H9 (cell line): Measurements from ENCODE around the gene DHCR24. TPM values are rescaled to one million over a fixed set of nuclear protein-coding genes. Genes with fewer than 3 reads are reported as not detected.

Experiments
- DNase-seq: peaks from one replicate; pipeline ENCODE4 v3.0.0-alpha.2; 2017
- H2AFZ ChIP-seq: one replicate; pipeline ENCODE4 v1.6.1; 2013; ENCODE audit warnings: mild to moderate bottlenecking, low read length, control low read depth, moderate library complexity
- H2AK5ac ChIP-seq: 2 replicates; pipeline ENCODE4 v1.6.1; 2013; ENCODE audit warnings: low read length, control low read depth, mixed read lengths; ENCODE audit not compliant: insufficient read length
- H2BK120ac ChIP-seq: one replicate; pipeline ENCODE4 v1.6.1; 2013; ENCODE audit warnings: low read depth, mild to moderate bottlenecking, low read length, control low read depth, inconsistent platforms; ENCODE audit not compliant: poor library complexity, severe bottlenecking
- H2BK12ac ChIP-seq: 2 replicates; pipeline ENCODE4 v1.6.1; 2013; ENCODE audit warnings: low read length, control low read depth, mixed read lengths, low read depth; ENCODE audit not compliant: insufficient read length
- H2BK15ac ChIP-seq: 2 replicates; pipeline ENCODE4 v1.6.1; 2013; ENCODE audit warnings: low read depth, low read length, control low read depth
- H2BK20ac ChIP-seq: one replicate; pipeline ENCODE4 v1.6.1; 2013; ENCODE audit warnings: low read depth, mild to moderate bottlenecking, low read length, control low read depth, inconsistent platforms; ENCODE audit not compliant: poor library complexity, severe bottlenecking
- H2BK5ac ChIP-seq: 2 replicates; pipeline ENCODE4 v1.6.1; 2013; ENCODE audit warnings: low read length, control low read depth, mixed read lengths; ENCODE audit not compliant: insufficient read length
- H3K14ac ChIP-seq: 2 replicates; pipeline ENCODE4 v1.6.1; 2013; ENCODE audit warnings: low read length, control low read depth; ENCODE audit not compliant: insufficient read depth
- H3K18ac ChIP-seq: 2 replicates; pipeline ENCODE4 v1.6.1; 2013; ENCODE audit warnings: low read depth, mild to moderate bottlenecking, mixed read lengths, low read length, control low read depth; ENCODE audit not compliant: insufficient read length
- H3K23ac ChIP-seq: 2 replicates; pipeline ENCODE4 v1.6.1; 2013; ENCODE audit warnings: low read length, control low read depth, mixed read lengths, low read depth; ENCODE audit not compliant: insufficient read length
- H3K23me2 ChIP-seq: 2 replicates; pipeline ENCODE4 v1.6.1; 2013; ENCODE audit warnings: low read depth, mild to moderate bottlenecking, mixed read lengths, low read length, control low read depth; ENCODE audit not compliant: insufficient read length, poor library complexity, severe bottlenecking
- H3K27ac ChIP-seq: 2 replicates; pipeline ENCODE4 v1.5.1; 2013; ENCODE audit warnings: low read length, control low read depth, mixed read lengths, low read depth; ENCODE audit not compliant: insufficient read length
- H3K27me3 ChIP-seq: 2 replicates; pipeline ENCODE4 v1.6.1; 2013; ENCODE audit warnings: low read length, control low read depth, inconsistent platforms; ENCODE audit not compliant: insufficient read depth
- H3K4ac ChIP-seq: 2 replicates; pipeline ENCODE4 v1.6.1; 2013; ENCODE audit warnings: low read depth, mild to moderate bottlenecking, control low read depth, inconsistent platforms, low read length, moderate library complexity
- H3K4me1 ChIP-seq: 2 replicates; pipeline ENCODE4 v1.6.1; 2013; ENCODE audit warnings: low read length, control low read depth, inconsistent platforms; ENCODE audit not compliant: insufficient read depth
- H3K4me2 ChIP-seq: 2 replicates; pipeline ENCODE4 v1.6.1; 2013; ENCODE audit warnings: low read length, control low read depth, mixed read lengths; ENCODE audit not compliant: insufficient read length, insufficient read depth
- H3K56ac ChIP-seq: 2 replicates; pipeline ENCODE4 v1.6.1; 2013; ENCODE audit warnings: low read depth, mild to moderate bottlenecking, mixed read lengths, low read length, control low read depth; ENCODE audit not compliant: insufficient read length
- H3K79me1 ChIP-seq: 2 replicates; pipeline ENCODE4 v1.6.1; 2013; ENCODE audit warnings: low read depth, mild to moderate bottlenecking, moderate library complexity, low read length, control low read depth, inconsistent platforms; ENCODE audit not compliant: insufficient read depth, poor library complexity, severe bottlenecking
- H3K79me2 ChIP-seq: 2 replicates; pipeline ENCODE4 v1.6.1; 2013; ENCODE audit warnings: low read length, control low read depth, inconsistent platforms; ENCODE audit not compliant: insufficient read depth
- H3K9ac ChIP-seq: 2 replicates; pipeline ENCODE4 v1.6.1; 2013; ENCODE audit warnings: low read length, control low read depth, mixed read lengths; ENCODE audit not compliant: insufficient read length; ENCODE audit errors: extremely low read depth
- H3K9me3 ChIP-seq: one replicate; pipeline ENCODE4 v1.6.1; 2013; ENCODE audit warnings: low read depth, low read length, inconsistent platforms; ENCODE audit not compliant: control insufficient read depth
- H3T11ph ChIP-seq: one replicate; pipeline ENCODE4 v1.6.1; 2013; ENCODE audit warnings: mild to moderate bottlenecking, low read length, control low read depth, inconsistent platforms
- H4K20me1 ChIP-seq: one replicate; pipeline ENCODE4 v1.6.1; 2013; ENCODE audit not compliant: control insufficient read depth, insufficient read length, insufficient read depth
- H4K5ac ChIP-seq: 2 replicates; pipeline ENCODE4 v1.6.1; 2013; ENCODE audit warnings: low read depth, mild to moderate bottlenecking, mixed read lengths, low read length, control low read depth; ENCODE audit not compliant: insufficient read length
- H4K8ac ChIP-seq: replicated peaks from 2 replicates; pipeline ENCODE4 v1.6.1; 2013; ENCODE audit warnings: low read length, control low read depth, mixed read lengths, low read depth; ENCODE audit not compliant: insufficient read length
- H4K91ac ChIP-seq: 2 replicates; pipeline ENCODE4 v1.6.1; 2013; ENCODE audit warnings: low read depth, mild to moderate bottlenecking, moderate library complexity, mixed read lengths, low read length, control low read depth; ENCODE audit not compliant: insufficient read length
- H3K27ac Mint-ChIP-seq, 3 experiments: 2 replicates in 2 of 3; 3 replicates in 1 of 3; pipeline ENCODE4 v1.8.0; 2020 to 2021; ENCODE audit warnings: mixed read lengths in 3 of 3, mild to moderate bottlenecking in 1 of 3, moderate library complexity in 1 of 3
- H3K27me3 Mint-ChIP-seq: 2 replicates; pipeline ENCODE4 v1.8.0; 2021; ENCODE audit warnings: low read depth, mild to moderate bottlenecking, moderate library complexity, mixed read lengths
- H3K36me3 Mint-ChIP-seq, 3 experiments: 2 replicates in 2 of 3; 3 replicates in 1 of 3; pipeline ENCODE4 v1.8.0; 2020 to 2021; ENCODE audit warnings: low read depth in 3 of 3, mixed read lengths in 3 of 3; ENCODE audit not compliant: insufficient read depth in 1 of 3
- H3K4me1 Mint-ChIP-seq, 2 experiments: 2 replicates each; pipeline ENCODE4 v1.8.0; 2020; ENCODE audit warnings: mixed read lengths in 2 of 2
- H3K4me3 Mint-ChIP-seq, 2 experiments: 2 replicates in 1 of 2; 3 replicates in 1 of 2; pipeline ENCODE4 v1.8.0; 2020 to 2021; ENCODE audit warnings: mild to moderate bottlenecking in 2 of 2, mixed read lengths in 2 of 2, moderate library complexity in 1 of 2
- H3K9me3 Mint-ChIP-seq, 2 experiments: 2 replicates in 1 of 2; 3 replicates in 1 of 2; pipeline ENCODE4 v1.8.0; 2020; ENCODE audit warnings: mild to moderate bottlenecking in 2 of 2, mixed read lengths in 2 of 2, moderate library complexity in 1 of 2
- WGBS: extraction: QIAGEN DNeasy Blood & Tissue Kit; methylation state at CpG from one replicate; pipeline ENCODE4 v1.1.7; 2013; ENCODE audit warnings: missing lambda C conversion rate, low lambda C conversion rate, mixed read lengths; ENCODE audit not compliant: insufficient read length; ENCODE audit errors: extremely low coverage; 5-methylcytosine and 5-hydroxymethylcytosine counted together
- total RNA-seq: library from RNA; stranded (reverse); gene quantifications from 2 replicates; pipeline ENCODE4 v1.2.1, GENCODE V29; 2021
- TF ChIP-seq, protein P1 (sequence below): fragments of 200-600 bp; sonication (generic); conservative IDR thresholded peaks from 3 replicates; pipeline ENCODE4 v1.8.0; 2021; ENCODE audit warnings: antibody characterized with exemption, mild to moderate bottlenecking

DHCR24 gene
- total RNA-seq, 1 experiment from 2014 or later, result 318 TPM

DNA sequence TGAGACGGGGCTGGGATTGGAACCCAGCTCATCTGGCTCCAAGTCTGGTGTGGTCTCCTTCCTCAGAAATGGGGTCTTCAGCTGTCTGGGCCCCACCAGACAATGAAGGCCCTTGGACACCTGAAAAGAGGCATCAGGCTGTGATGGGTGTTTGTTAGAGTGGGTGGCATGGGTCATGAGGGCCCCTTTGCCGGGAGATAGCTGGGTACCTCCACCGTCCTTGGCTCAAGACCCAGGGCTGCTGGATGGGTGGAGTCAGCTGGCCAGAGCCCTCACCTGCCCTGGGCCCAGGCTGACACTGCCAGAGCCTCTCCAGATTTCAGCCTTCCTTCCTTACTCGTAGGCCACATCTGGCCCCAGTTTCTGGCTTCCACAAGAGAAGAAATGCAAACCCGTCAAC, 72.4 kb downstream of the DHCR24 start:
- Histone ChIP-seq H3K4me1 (peaks cover 9% of the 10 kb centered on the region; the same call in 1 of the 2 replicates), H3T11ph (no peak overlapping the region), H3K23ac (no peak overlapping the region), H3K9ac (no peak overlapping the region), H4K20me1 (no peaks in the 10 kb centered on the region), H3K9me3 (no peaks in the 10 kb centered on the region), H4K8ac (no peak overlapping the region), H3K14ac (no peak overlapping the region), H2BK15ac (no peak overlapping the region), H4K5ac (no peak overlapping the region), H3K18ac (no peak overlapping the region), H2AFZ (no peak overlapping the region), H3K27ac (no peak overlapping the region), H4K91ac (no peak overlapping the region), H2BK120ac (no peak overlapping the region), H3K27me3 (no peaks in the 10 kb centered on the region), H2BK5ac (no peak overlapping the region), H3K4ac (no peak overlapping the region), H3K79me1 (no peaks in the 10 kb centered on the region), H3K79me2 (no peaks in the 10 kb centered on the region), H2BK12ac (no peak overlapping the region), H3K23me2 (no peaks in the 10 kb centered on the region), H2AK5ac (no peak overlapping the region), H3K56ac (no peak overlapping the region), H3K4me2 (no peak overlapping the region), H2BK20ac (no peak overlapping the region)
- WGBS, result no CpG with 5 or more reads among the region's 5 CpGs
- no peaks in the 10 kb centered on the region for H3K36me3 Mint-ChIP-seq
- DNase-seq, result no peak
- peaks cover 50 to 54% of the 10 kb centered on the region in 2 experiments for H3K4me1 Mint-ChIP-seq
- H3K27me3 Mint-ChIP-seq, result peaks cover 39% of the 10 kb centered on the region
- H3K4me3 Mint-ChIP-seq, result no peak overlapping the region
- no peak overlapping the region; a peak in 1 of 7 replicates for H3K27ac Mint-ChIP-seq
- no peaks in the 10 kb centered on the region for H3K9me3 Mint-ChIP-seq
- TF ChIP-seq, protein P1, sequence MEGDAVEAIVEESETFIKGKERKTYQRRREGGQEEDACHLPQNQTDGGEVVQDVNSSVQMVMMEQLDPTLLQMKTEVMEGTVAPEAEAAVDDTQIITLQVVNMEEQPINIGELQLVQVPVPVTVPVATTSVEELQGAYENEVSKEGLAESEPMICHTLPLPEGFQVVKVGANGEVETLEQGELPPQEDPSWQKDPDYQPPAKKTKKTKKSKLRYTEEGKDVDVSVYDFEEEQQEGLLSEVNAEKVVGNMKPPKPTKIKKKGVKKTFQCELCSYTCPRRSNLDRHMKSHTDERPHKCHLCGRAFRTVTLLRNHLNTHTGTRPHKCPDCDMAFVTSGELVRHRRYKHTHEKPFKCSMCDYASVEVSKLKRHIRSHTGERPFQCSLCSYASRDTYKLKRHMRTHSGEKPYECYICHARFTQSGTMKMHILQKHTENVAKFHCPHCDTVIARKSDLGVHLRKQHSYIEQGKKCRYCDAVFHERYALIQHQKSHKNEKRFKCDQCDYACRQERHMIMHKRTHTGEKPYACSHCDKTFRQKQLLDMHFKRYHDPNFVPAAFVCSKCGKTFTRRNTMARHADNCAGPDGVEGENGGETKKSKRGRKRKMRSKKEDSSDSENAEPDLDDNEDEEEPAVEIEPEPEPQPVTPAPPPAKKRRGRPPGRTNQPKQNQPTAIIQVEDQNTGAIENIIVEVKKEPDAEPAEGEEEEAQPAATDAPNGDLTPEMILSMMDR, result no peak
